Astrocyte of the cerebellum (primary cell): ENCODE data around the gene STK32C.

Source experiments
- DNase-seq: peaks from one replicate; pipeline ENCODE4 v3.0.0-alpha.2; 2011; ENCODE audit warnings: low read depth
- H3K4me3 ChIP-seq: 2 replicates; pipeline ENCODE4 v1.5.1; 2011; ENCODE audit warnings: mild to moderate bottlenecking, low read depth, low read length, moderate library complexity
- in situ Hi-C: cut with HindIII; loops from 2 replicates; pipeline ENCODE4 v1.10.0; 2017; ENCODE audit warnings: low sequenced_read_pairs
- TF ChIP-seq, protein P1 (sequence below): IDR thresholded peaks from 2 replicates; pipeline ENCODE4 v1.5.1; 2012; ENCODE audit warnings: low read length, low read depth, moderate library complexity, mild to moderate bottlenecking; ENCODE audit errors: missing control alignments

The STK32C gene

DNA sequence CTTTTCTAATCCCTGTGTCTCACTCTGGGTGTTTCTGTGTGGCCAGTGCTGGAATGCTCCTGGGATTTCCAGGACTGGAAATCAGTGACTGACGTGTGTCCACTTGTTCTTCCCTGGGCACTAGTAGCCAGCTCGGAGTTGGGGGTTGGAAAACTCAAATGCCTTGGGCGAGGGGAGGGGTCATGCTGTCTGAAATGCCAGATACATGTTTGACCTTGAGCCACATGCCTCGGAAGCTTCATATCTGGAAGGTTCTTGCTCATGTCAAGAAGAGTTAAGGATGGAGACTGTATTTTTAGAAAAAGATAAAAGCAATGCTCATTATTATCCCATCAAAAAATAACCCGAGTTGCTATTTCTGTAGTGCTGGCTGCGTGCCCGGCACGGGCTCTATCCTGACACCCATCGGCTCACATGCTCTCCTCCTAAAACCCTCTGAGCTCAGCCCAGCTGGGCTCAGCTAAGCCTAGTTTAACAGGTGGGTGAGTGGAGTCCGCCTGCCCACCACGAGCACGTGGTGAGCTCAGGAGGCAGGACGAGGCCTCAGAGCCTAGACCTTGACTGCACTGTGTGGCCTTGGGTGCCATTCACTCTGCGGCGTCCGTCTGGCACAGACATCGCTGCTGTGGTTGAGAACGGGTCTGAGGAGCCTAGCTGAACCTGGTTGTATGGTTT, 114.6 kb downstream of the STK32C start:
- no peak for DNase-seq
- TF ChIP-seq, protein P1, sequence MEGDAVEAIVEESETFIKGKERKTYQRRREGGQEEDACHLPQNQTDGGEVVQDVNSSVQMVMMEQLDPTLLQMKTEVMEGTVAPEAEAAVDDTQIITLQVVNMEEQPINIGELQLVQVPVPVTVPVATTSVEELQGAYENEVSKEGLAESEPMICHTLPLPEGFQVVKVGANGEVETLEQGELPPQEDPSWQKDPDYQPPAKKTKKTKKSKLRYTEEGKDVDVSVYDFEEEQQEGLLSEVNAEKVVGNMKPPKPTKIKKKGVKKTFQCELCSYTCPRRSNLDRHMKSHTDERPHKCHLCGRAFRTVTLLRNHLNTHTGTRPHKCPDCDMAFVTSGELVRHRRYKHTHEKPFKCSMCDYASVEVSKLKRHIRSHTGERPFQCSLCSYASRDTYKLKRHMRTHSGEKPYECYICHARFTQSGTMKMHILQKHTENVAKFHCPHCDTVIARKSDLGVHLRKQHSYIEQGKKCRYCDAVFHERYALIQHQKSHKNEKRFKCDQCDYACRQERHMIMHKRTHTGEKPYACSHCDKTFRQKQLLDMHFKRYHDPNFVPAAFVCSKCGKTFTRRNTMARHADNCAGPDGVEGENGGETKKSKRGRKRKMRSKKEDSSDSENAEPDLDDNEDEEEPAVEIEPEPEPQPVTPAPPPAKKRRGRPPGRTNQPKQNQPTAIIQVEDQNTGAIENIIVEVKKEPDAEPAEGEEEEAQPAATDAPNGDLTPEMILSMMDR, result no peak
- in situ Hi-C loops, result no loop called here
- no peak overlapping the region for H3K4me3 ChIP-seq

DNA sequence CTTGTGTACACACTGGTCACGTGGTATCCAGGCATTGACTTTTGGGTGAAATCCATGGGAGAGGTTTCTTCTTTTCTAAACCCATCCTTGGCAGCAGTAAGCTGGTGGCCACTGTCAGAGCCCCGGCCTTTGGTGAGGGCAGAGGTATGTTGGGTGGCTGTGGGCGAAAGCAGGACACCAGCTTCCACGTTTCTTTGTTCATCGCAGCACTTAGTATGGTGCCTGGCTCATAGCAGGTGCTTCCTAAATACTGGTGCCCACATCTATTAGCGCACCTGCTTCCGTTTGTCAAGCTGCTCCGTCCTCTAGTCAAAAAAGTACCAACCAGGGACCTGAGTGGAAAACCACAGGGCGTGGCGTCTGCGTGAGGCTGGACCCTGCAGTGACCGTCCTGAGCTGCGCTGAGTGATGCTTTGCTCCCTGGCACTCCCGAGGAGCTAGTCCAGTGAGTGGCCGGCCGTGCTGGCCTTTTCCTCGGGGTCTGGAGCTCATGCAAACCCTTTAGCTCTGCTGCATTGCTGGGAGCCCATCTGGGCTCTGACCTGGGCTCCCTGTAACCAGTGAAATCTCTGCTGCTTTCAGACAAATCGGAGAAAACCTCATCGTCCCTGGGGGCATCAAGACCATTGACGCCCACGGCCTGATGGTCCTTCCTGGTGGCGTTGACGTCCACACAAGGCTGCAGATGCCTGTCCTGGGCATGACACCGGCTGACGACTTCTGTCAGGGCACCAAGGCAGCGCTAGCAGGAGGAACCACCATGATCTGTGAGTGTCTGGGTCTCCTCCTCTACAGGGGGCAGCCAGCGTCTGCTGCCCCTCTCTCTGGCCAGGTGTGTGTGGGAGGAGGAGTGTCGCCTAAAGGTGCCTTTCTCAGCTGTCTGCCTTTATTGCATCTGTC, 115.4 kb downstream of the STK32C start:
- DNase-seq, result no peak
- H3K4me3 ChIP-seq, result no peak overlapping the region
- TF ChIP-seq, protein P1, result no peak
- in situ Hi-C loops, result no loop called here

DNA sequence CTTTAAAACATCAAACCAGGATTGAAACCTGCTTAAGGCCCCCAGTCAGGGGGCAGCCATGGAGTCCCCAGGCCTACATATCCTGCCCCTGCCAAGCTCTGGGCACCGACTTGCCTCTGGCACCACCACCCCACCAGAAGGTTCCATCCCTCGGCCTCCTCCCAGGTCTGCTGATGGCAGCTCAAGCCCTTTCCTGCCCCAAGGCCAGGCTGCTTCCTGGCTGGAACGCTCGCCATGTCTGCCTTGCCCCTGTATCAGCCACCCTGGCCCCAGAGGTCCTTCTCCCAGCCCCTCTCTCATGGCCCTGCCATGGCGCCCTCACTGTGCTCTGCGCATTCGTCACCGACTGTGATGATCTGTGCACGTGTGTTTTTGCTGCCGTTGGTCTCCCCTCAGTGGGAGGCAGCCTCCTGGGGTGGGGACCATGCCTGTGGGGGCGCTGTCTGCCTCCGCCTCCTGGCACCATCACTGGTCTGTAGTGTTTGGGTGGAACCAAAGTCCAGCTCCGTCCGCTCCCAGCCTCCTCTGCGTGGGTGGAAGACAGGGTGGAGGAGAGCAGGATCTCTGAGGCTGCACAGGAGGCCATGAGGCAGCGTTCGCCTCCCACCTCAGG, 117.8 kb downstream of the STK32C start:
- in situ Hi-C loops, result no loop called here
- H3K4me3 ChIP-seq, result no peak overlapping the region

DNA sequence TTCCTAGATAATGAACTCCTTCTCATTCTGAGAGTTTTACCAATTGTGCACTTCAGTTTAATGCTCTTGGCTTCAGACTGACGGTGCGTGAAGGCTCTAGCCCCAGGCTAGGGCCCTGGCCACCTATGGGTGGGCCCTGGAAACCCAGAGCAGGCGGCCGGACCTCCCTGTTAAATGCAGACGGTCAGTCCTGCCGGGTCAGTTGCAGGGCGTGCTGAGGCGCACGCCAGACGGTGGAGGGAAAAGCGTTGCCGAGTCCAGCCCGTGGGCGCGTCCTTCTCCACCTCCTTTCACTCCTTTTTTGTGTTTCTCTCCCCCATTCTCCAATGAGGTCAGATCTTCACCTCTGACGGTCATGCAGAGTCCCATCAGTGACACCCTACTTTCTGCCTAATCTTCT, 118.7 kb downstream of the STK32C start:
- no peak overlapping the region for H3K4me3 ChIP-seq
- no peak for DNase-seq
- TF ChIP-seq, protein P1, result no peak
- in situ Hi-C loops, result no loop called here

More for the DNA sequence above, 117.8 kb downstream of the STK32C start:
- no peak for DNase-seq
- TF ChIP-seq, protein P1, result no peak

DNA sequence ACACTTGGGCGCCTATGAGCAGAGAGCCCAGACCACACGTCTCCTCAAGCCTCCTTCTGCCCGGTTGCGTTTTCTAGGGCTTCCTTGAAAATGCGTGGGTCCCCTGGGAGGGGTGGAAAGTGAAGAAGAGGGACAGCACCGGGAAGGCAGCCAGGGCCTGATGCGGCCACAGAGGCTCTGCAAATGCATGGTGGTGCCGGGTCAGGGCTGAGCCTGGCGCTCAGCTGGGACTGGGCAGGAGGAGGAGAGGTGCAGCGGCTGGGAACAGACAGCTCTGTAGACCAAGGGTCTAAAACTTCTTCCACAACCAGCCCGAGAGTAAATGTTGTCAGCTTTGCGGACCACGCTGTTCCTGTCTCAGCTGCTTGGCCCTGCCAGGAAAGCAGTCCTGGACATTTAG, 119.4 kb downstream of the STK32C start:
- peak overlapping the region; percentile 54 for H3K4me3 ChIP-seq
- no peak for DNase-seq
- in situ Hi-C loops, result no loop called here
- TF ChIP-seq, protein P1, result no peak

DNA sequence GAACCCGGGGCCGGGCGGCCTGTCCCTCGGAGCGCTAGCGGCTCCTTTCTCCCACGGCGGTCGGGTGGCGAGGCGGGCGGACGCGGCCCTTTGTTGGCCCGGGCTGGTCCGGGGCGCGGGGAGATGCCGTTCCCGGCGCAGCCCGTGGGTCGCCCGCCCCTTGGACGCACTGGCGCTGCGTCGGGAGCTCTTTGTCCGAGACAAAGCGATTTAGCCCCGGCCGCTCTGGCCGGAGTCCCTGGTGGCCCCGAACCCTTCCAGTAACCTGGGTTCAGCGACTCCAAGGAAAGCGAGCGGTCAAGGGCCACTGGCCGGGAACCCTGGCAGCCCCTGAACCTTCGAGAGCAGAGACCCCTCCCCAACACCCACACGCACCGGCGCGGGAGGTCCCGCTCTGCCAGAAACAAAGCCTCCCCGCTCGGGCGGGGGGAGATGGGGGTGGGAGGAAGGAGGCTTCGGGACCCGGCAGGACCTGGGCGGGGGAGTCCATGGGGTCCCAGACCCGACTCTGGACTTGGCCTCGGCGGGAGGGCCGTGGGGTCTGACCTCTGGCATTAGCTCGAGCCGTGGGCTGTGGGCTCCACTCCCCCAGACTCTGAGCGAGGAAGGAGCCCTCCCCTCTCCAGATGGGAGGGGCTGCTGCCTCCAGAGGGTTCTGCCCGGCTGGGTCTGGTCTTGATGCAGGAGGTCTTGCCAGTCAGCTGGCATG, 120.2 kb downstream of the STK32C start:
- no peak for DNase-seq
- in situ Hi-C loops, result no loop called here
- TF ChIP-seq, protein P1, result no peak
- peak overlapping the region; percentile 54 for H3K4me3 ChIP-seq
